Stimulated activated CD8-positive, alpha-beta memory T cell treated with anti-CD3 and anti-CD28 coated beads, Interleukin-2, amount 100 ng/mL, for 1 hour (primary cell): ENCODE data around the gene TPBGL.
"Not testable (repeated sequence)": the region's sequence is repeated elsewhere in the genome, so short reads cannot be mapped to it uniquely, and the experiment has no call there.

Experiments used
- DNase-seq, 2 donors: peaks; one replicate each; pipeline ENCODE4 v3.0.0-alpha.2; 2020; ENCODE audit warnings: low read depth in 2 of 2

Gene TPBGL

DNA sequence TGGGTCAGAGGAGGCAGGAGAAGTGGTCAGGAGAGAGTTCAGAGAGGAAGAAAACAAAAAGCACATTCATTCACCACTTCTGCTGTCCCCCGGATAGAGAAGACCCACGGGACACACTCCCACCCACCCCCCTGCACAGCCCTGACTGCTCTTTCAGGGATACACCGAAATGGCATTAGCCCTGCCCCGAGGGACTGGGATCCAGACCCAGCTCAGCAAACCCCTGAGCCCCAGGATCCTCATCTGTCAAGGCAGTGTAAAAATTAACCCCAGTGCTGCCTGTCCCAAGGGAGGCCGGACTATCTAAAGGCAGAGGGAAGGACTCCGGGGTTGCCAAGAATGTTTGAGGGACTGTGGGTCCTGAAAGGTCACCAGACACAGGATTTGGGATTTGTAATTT lies 31.2 kb downstream of the TPBGL start:
- no peak for DNase-seq

DNA sequence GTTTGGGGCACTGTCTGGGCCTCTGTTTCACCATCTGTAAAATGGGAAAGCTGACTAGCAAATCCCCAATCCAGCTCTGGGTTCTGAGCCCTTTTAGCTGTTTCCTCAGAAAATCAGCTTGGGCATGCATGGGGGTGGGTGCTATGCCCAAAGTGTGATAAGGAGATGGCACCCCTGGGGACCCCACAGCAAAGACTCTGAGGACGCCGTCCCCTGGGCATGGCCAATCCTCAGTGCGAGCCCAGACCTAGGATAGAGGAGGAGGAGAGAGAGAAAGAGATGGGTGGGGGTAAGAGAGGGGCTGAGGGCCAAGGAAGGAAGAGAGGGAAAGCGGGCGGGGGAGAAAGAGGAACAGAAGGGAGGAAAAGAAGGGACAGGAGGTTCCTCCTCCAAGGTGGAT lies 31.8 kb downstream of the TPBGL start:
- DNase-seq = no peak

DNA sequence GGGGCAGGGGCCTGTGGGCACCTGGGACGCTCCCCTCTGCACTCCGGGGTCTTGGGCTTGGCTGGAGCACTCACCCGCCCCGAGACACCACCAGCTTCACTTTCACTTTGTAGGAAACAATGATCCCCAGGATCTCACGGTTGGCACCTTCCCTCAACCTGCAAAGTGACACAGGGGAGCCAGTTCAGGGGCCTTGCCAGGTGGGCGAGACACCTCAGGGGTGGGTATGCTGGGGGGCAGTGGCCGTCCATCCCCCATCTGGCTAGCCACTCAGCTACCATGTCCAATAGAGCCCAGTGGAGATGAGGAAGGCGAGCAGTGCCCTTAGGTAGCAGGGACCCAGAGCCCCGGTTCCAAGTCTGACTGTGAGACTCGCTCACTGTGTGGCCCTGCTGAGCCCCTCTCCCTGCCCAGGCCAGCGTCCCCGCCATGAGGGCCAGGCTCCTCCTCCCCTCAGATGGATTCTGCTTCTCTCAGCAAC lies 32.3 kb downstream of the TPBGL start:
- no peak for DNase-seq

DNA sequence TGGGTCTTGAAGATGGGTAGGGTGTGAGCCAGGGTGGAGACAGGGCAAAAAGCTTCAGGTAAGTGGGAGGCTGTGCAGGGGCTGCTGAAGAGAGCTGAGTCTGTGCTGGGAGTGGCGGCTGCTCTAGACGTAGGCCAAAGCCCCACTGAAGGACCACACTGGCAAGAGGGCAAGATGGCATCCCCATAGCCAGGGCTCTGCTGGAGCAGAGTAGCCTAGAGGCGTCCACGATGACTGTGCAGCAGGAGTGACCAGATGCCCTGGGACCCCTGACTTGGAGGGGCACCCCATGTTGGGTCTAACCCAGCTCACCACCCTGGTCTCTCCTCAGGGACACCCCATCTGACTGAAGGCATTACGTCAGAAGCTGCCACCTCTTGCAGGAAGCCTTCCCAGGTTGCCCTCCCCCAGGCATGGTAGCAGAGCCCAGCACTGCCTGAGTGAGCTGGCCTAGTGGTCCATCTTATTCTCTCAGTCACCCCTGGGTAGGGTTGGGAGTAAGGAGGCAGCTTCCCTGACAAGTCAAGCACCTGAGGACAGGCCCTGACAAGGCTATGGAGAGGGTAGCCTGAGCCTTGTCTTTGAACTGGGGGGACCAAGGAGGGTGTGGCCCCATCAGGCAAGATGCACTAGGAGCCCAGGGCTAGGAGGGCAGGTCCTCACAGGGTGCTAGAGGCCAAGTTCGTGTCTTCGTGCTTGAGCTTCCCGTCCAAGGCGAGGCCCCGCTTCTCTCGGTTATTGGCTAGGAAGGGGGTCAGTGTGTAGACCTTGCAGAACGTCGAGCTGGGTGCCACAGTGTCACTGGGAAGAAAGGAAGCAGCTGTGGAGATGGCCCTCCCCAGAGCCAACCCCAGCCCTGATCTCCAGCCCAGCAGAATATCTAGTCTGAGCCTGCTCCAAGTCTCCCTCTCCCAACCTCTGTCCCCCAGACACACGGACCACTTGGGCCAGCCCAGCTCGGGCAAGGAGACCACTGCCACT lies 33.1 kb downstream of the TPBGL start:
- no peak for DNase-seq

DNA sequence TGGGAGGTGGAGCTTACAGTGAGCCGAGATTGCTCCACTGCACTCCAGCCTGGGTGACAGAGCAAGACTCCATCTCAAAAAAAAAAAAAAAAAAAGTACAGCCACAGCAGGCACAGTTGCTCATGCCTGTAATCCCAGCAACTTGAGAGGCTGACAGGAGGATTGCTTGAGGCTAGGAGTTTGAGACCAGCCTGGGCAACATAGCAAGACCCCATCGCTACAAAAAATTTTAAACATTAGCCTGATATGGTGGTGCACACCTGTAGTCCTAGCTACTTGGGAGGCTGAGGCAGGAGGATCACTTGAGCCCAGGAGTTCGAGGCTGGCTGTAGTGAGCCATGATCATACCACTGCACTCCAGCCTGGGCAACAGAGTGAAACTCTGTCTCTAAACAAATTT lies 34.1 kb downstream of the TPBGL start:
- DNase-seq = not testable (repeated sequence)

DNA sequence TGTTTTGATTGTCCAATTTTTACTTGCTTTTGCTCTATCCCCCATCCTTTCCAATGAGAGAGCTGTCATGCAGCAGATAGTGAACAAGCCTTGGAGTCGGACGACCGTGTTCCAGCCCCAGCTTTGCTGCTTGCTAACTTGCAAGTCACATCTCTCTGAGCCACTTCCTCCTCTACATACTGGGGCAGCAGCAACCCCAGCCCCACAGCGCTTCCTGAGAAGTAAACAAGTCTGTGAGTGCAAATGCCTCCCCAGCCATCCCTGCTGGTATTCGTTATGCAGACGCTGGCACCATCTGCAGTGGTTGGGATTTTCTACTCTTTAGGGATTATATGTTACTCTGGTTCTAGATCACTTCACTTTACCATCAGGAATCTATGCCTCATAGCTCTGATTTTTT lies 35.0 kb downstream of the TPBGL start:
- peak; percentile 52 to 57 for DNase-seq

DNA sequence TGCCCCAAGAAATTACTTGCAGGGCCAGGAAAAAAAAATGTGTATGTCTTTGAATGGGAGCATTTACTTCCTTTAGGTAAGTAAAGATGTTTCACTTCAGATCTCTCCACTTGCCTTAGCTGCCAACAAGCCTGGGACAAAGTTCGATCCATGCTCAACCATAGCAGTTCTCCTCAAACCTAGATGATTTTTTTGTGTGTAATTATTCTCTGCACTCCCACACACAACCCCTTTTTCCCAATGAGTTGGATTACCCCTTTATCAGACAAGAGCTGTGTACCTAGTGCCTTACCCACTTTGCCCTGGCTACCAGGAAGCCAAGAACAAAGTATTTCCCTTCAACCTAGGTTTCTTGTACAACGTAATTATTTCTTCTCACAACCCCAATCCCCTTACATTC lies 35.6 kb downstream of the TPBGL start:
- no peak for DNase-seq

DNA sequence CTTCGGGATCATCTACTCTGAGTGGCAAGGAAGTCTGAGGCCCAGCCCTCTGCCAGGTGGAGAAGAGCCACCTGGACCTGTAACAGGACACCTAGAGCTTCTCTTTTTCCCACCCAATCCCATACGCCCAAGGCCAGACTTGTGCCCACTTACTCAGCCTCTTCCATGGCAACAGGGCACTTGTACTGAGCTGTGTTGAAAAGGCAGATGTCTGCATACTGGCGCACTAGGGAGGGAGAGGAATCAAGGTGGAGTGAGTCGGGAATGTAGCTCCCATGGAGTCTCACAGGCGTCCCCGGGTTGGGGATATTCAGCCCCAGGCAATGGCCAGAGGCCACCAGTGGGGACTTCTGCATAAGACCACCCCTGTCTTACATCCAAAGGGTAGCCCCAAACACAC lies 36.1 kb downstream of the TPBGL start:
- DNase-seq = no peak

DNA sequence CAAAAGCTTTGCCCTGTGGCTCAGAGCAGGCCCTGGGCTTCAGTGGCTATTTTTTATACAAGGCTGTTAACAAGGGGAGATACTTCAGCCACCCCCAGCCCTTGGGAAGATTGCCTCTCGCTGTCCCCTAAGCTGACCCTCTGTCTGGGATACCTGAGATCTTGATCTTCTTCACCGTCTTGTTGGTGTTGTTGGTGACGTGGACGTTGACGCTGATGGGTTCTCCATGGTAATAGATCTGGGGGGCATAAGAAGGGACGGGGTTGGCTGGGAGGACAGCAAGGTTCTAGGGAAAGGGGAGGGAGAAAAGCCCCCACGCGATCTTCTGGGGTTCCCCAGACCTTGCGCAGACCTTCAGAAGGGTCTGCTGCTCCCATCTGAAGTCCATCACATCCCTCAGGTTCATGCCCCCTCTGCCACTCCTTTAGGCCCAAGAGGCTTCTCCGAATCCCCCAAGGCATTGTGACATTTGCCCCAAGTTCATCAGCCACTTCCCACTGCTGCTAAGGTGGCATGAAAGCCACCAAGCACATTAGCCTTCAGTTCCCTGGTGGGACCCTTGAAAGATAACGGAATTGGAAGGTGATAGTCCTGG lies 36.7 kb downstream of the TPBGL start:
- DNase-seq = no peak

DNA sequence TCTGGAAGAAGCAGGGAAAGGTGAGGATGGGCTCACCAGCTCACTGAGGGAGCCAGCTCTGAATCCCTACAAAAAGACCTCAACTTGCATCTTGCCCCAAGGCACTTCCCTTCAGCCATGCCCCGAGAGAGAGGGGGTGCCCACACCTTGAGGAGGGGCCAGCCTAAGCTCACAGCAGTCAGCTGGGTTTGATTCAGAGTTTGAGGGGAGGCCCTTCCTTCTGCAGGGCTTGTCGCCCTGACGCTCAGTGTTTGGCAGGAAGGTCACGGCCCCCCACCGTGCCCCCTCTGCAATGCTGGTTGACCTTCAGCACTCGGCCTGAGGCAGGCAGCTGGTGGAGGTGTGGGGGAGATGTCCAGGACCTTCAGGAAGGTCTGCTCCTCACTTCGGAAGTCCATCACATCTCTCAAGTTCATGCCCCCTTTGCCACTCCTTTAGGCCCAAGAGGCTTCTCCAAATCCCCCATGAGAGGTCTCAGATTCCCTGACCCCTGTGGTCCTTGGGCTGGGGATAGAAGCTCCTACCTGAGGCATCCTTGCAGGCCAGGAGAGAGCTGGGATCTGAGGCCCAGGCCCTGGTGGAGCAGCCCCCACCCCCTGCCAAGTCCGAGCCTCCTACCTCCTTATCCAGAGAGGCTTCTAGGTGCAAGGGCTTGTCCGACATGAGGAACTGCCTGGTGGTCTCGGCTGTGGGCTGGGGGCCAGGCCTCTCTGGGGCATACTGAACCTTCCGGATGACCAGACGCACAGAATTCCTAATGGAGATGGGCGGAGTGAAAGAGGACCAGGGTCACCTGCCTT lies 37.6 kb downstream of the TPBGL start:
- DNase-seq = no peak

DNA sequence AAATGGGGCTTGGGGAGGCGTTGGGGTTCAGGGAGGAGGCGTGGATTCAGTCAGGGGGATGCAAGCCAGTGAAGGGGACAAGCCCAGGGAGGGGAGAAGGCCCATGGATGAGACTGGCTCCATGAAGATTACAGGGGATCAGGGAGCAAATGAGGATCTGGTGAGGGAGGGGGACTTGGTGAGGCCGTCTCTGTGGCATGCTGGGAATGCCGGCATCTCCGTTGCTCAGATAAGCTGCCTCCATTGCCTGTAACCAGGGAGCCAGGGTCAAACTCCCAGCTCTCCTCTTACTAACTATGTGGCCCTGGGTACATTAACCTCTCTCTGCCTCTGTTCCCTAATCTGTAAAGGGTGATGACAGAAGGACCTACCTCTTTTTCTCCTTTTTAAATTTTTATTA lies 38.7 kb downstream of the TPBGL start:
- DNase-seq = no peak

DNA sequence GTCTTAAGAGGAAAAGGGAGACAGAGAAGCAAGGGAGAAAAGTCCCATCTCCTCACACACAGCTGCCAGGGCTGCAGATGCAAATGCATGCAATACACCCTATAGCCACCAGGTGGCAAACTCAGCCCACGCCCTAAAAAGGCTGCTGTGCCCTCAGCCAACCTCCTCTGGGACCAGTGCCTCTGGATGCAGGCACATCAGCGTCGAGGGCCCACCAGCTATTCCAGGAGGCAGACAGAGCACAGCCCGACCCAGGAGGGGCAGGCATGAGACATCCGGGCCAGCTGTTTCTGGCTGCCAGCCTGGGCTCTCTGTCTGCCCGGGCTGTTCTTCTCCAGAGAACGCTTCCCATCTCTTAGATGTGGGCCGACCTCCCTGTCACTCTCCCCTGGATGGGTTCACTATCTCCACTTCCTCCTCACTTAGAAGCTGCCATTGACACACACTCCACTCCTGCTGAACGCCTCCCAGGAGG lies 39.7 kb downstream of the TPBGL start:
- DNase-seq = peak; percentile 53 to 55

DNA sequence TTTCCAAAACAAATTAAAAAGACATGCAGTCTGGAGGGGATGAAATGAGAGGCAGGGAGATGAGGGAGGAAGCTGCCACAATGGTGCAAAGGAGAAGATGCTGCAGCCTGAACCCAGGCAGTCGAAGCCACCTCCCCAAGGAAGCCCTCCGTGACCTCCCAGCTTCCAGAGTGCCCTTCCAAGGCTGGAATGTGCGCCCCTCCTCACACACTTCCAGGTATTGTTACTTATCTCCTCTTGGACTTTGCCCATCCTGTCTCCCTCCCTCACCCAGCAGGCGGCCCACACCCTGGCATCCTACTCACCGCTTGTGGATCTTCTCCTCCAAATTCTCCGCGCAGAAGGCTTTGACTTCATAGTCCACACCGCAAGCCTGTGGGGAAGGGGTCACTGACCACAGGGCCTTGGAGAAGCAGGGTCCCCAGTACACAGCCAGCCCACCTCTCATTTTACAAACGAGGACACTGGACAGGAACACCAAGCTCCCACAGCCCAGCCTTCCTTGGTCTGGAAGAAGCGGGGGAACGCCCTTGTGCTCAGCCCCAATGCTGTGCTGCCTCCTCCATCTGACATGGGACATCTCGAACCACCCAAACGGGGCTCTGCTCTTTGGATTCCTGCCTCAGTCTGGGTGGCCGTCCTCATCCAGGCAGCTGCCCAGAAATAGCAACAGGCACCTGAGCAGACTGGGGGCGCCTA lies 40.3 kb downstream of the TPBGL start:
- DNase-seq = no peak

DNA sequence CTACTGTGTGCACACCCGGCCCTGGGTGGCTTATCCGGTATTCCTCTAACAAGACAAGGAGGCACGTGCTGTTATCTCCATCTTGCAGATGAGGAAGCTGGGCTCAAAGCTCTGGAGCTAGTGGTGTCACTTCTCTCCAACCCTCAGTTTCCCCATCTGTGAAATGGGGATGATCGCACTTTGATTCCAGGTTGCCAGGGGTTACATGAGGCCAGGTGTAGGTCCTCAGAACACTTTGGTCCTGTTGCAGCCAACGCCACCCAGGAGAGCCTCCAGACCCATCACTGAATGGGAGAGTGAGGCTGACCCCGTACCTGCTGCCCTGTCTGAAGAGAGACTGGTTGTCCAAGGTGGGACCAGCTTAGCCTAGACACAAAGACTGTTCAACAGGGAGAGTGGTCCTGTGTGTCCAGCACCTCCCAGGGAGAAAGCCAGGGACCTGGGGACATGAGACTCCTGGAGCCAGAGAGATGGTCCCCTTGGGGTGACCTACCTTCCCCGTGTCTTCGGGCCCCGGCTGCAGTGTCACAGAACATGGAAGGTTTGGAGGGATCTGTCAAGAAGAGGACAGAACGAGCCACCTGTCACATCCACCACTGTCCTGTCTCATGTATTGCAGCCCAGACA lies 41.0 kb downstream of the TPBGL start:
- DNase-seq = no peak

DNA sequence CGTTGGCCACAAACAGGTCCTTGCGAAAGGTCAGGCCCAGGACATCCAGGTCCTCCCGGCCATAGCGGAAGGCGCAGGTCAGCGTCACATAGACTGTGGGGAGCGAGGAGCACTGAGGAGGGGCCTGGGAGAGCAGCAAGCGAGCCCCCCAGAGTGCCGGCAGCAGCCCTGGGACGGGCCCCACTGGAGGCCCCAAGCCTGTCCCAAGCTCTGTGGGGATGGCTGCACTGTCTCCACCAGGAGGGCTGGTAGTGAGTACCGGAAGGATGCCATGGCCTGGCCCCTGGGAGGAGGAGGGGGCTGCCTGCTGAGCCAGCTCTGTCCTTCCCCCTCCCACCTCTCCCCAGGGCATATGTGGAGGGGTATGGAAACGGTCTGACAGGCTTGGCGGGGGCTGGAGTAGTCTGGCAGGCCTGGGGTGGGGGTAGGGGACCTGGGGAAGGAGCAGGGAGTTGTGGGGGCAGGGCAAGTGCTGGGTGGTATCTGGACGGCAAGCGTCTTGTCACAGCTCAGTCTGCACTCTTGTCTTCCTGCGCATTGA lies 42.9 kb downstream of the TPBGL start:
- no peak for DNase-seq

DNA sequence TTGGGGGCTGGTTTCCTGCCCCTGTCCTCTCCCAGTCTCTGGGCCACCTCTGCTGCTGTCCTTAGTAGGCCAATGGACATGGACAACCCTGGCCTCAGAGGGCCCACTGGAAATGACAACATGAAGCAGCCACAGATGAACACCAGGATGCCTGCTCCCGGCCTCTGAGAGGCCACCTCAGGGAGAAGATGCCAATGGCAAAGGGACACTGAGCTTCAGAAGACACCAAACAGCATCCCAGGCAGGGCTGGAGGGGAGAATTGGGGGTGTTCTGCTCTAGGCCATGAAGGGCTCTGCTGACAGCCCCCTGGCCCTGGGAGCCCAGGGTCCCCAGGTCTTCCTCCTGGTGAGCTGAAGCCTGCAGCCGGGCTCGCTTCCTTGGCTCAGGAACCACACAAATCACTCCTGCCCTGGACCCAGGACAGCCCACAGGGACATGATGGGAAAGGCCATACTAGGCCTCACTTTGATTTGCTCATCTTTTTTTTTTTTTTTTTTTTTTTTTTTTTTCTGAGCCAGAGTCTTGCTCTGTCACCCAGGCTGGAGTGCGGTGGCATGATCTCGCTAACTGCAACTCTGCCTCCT lies 45.3 kb downstream of the TPBGL start:
- no peak for DNase-seq

DNA sequence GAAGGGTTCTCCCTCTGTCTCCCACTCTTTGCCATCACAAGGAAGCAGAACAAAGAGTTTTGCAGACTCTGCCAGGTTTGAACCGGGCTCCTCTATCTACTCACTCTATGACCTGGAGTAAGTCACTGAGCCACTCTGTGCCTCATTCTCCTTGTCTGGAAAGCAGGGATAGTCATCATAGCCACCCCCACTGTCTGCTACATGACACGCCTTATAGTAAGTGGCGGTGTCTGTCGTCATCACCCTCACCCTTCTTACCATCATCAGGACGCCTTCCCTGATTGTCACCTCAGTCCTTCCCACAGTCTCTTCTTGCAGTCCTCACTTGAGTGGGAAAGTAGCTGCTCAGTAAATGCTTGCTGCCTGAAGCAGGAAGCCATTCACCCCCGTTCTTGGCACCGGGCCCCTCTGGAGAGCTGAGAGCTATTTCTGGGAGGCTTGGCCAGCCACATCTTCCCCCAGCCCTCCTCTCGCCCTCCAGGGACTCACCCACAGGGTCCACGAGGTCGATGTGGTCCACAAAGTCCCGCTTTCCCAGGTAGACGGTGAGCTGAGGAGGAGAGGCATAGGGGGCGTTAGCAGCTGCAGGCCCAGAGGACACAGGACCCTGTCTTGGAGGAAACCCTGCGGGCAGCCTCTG lies 46.4 kb downstream of the TPBGL start:
- no peak for DNase-seq

DNA sequence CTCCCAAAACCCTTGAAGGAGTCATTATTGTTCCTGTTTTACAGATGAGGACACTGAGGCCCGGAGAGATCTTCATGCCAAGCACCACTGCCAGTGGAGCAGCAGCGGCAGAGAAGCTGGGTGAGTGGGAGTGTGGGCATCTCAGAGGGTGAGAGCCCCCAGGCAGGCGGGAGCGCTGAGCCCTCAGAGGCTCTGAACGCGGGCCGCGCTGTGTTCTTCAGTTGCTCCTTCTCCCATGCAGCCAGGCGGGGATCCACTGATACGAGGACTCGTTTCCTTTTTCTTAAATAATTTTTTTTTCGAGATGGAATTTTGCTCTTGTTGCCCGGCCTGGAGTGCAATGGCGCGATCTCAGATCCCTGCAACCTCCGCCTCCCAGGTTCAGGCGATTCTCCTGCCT lies 47.0 kb downstream of the TPBGL start:
- DNase-seq = no peak

DNA sequence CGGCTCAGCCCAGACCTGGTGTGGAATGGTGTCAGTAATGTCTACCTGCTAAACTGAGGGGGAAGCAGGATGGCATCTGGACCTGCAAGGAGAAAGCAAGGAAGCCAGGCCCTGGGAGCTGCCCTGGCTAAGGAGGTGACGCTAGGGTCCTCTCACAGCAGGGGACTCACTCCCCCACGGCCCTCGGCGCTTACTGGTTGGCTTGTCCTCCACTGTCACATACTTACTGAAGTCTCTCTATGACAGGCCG lies 48.9 kb downstream of the TPBGL start:
- no peak for DNase-seq

DNA sequence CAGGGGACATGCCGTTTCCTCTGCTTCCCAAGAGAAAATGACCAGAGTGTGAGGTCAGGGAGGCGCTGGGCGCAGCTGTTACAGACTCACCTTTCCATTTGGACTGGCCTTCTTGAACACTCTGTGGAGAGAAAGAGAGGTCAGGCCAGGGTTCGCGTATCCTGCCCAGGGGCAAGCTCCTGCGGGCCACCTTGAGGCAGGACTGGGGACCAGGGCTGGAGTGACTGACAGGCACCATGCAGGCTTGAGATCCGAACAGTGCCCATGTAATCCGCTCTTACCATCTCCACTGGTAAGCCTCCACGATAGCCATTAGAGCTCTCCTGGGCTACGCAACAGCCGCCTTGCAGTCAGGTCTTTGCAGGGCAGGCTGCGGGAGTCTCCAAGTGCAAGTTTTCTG lies 49.3 kb downstream of the TPBGL start:
- DNase-seq = no peak
